NK-92 (cell line): ENCODE results near the gene SECTM1.

ENCODE experiments used
- DNase-seq: peaks from one replicate; lab custom pipeline; 2025; ENCODE audit not compliant: unreplicated experiment; lab: John Stamatoyannopoulos, UW

Gene SECTM1

GRCh38 chr17:82317394-82318168, 16.0 kb downstream of the SECTM1 start, which contains the start of gene CD7:
TSS of gene CD7 (minus strand) at chr17:82317608. CDS start at chr17:82317495, 113 bp downstream.
- no peak for DNase-seq

DNA sequence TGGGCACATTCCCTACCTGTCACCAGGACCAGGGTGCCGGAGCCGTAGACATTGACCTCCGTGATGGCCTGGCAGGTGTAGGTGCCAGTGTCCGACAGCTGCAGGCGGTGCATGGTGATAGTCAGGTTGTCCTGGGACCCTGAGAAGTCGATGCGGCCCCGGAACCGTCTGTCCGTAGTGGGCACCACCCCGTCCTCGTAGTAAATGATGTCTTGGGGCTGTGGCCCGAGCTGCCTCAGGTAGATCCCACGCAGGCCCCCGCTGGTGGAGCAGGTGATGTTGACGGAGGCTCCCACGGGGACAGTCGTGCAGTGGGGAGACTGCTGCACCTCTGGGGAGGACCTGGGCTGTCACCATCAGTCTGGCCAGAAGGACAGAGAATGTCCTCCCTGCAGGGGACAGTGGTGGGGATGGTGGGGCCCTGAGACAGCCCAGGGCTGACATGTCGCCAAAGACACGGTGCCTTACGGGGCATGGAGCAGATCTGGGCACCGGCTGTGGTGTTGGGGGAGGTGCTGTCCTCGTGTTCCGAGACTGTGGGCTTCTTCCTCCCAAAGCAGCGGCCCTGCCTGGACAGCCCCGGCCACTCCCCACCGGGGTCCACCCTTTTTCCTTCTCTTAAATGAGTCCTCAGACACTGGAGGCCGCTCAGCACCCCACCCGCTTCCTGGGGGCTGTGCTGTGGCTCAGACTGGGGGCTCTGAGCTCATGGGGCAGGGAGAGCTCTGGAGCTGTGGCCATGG, 16.7 kb downstream of the SECTM1 start:
- DNase-seq = no peak

DNA sequence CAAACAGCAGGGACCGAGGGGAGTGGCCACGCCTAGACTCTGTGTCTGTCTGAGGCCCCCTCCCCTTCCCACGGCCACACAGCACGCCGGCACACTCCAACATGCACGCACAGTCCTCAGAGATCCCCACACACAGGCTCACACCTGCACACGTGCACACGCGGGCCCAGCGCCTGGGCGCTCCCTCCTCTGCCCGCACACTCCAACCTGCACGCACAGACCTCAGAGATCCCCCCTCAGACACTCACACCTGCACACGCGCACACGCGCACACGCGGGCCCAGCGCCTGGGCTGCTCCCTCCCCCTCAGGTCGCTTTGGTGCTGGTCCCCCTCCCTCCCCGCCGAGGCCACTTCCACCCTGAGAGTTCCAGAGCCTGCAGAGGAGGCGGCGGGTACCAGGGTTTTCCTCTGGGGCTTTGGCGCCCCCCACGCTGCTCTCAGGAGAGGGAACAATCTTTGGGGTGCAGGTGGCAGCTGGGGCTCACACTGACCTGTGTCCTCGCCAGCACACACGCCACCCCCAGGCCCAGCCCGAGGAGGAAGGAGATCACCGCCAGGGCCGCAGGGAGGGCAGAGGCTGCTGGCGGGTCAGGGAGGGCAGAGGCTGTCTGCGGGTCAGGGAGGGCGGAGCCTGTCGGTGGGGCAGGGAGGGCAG, 17.7 kb downstream of the SECTM1 start:
- DNase-seq = no peak

GRCh38 chr17:82314727-82315605, 18.6 kb downstream of the SECTM1 start:
- no peak for DNase-seq

- no peak for DNase-seq
These were observed 19.4 kb downstream of the SECTM1 start for GRCh38 chr17:82314012-82314726.

- DNase-seq = no peak
These were observed 20.2 kb downstream of the SECTM1 start for GRCh38 chr17:82313195-82314011.

GRCh38 chr17:82311971-82312370, 21.6 kb downstream of the SECTM1 start:
- DNase-seq = no peak

DNA sequence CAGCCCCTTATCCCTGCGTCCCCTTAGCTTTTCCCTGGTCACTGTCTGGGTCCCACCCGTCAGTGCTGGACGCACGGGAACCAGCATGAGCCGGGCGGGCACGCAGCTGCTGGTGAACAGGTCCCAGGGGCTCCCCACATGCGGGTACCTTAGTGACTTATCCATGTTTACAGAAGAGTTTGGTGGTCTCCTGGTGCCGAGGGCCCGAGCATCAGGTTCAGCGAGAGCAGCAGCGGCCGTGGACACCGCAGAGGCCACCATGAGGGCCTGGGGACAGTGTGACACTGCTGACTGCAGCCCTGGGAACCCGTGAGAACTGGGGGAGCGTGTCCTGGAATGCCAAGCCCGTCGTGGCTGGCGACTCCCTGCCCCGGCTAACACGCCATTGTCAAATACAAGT, 22.7 kb downstream of the SECTM1 start:
- DNase-seq = no peak

DNA sequence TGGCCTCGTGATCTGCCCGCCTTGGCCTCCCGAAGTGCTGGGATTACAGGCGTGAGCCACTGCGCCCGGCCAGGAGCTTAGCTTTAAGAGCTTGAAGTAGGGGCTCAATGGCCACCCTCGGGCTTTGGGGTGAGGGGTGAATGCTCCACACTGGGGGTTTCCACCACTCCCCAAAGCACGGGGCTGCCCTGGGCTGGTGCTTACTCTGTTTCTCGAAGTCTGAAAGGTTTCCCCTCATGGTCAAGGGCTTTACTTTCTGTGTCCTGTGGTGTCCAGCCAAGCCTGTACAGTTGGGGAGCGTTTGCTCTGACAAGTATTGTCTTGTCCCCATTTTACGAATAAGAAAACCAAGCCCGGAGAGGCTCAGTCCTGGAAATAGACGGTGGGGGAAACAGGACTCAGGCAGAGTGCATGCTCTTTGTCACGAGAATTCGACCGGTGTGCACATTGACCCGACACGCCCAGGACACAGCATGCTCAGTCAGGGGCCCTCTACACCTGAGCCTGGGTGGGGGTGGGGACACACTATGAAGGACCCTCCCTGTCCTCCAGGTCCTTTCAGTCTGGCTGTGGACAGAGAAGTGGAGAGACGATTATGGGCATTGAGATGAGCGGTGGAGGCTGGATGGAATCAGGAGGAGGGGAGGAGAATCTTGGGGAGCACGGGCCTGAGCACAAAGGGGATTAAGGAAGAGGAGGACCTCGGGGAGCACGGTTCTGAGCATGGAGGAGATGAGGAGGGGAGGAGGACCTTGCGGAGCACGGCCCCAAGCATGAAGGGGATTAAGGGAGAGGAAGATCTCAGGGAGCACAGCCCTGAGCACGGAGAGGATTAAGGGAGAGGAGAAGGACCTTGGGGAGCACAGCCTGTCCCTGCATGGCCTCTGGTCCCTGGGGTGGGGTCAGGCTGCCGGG, 23.7 kb downstream of the SECTM1 start:
- no peak for DNase-seq

DNA sequence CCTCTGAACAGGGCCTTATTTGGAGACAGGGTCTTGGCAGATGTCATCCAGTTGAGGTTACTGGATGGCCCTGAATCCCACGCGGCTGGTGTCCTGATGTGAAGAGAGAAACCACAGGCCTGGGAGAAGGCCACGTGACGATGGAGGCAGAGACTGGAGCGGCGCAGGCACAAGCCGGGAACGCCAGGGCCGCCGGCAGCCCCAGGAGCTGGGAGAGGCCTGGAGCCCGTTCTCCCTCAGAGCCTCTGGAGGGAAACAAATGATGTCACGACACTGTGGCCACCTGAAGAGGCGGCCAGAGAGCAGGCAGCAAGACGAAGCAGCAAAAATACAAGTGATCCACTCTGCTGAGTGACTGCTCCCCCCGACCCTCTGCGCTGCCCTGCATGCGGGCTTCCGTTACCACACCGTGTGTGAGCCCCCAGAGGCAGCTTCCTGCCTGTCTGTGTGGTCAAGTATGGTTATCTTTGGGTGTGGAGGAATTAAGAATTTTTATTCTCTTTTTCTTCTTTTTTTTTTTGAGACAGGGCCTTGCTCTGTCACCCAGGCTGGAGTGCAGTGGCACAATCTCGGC, 27.8 kb downstream of the SECTM1 start:
- no peak for DNase-seq

DNA sequence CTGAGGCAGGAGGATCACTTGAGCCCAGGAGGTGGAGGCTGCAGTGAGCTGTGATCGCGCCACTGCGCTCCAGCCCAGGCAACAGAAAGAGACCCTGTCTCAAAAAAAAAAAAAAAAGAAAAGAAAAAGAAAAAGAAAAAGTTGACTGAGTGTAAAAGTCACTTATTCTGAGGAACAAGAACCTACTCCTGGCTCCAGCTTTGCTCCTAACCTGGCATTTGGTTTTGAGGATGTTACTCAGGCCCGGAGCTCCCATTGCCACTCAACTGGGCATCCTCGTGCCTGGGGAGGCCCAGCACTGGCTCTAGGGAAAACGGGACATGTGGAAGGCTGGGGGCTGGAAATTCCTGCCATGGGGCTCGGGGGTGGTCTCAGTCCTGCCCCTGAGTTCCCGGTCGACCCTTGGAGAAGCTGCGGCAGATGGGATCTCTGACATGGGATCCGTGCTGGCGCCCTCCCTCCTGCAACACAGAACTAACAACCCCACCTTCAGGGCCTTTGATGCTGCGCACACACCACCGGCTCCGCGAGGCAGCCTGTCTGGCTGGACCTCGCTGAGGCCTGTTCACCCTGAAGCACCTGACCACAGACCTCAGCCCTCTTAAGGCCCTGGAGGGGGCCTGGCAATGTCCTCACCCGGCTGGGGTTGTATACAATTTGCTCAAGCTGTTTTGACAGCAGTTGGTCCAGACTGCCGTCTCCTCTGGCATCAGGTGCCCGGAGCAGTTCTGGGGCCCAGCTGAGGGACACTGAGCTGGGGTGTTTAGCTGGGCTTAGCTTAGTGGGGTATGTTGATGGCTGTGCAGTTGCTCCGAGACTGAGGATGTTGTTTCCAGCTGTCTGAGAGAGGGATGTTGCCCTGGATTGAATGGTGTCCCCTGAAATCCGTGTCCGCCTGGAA, 28.5 kb downstream of the SECTM1 start:
- DNase-seq = no peak

DNA sequence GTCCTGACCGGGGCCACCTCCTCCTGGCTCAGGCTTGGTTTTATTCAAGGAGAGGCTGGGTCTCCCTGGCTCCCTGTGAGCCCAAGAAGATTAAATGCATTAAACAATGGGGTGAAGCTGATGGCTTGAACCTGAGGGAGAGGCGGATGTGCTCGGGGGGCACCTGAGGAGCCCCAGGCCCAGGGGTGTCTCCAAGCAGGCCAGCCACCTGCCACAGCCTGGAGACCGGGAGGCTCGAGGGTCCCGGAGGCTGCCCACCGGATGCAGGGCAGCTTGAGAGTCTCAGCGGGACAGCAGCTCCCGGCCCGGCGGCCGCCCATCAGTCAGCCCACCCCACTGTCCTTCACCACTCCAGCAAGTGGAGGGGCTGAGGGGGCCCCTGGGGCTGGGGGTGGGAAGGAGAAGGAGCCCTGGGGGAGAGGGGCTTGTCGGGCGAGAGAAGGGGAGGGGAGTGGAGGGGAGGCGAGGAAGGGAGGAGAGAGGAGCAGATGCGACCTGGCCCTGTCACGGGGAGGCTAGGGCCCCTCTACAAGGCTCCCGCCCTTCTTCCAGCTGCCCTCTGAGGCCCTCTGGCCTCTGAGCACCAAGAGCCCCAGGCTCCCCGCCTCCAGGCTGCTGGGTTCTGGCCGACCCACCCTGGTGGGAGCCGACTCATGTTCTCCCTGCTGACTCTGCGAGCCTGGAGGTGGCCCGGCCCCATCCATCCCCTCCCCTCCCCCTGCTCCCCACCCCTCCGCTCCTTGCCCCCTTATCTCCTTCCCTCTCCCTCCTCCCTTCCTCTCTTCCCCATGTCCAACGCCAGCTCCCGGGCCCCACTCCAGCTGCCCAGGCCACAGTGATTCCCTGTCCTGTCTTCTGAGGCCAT, 29.4 kb downstream of the SECTM1 start:
- DNase-seq = no peak

GRCh38 chr17:82302991-82303943, 30.3 kb downstream of the SECTM1 start:
- DNase-seq = no peak

DNA sequence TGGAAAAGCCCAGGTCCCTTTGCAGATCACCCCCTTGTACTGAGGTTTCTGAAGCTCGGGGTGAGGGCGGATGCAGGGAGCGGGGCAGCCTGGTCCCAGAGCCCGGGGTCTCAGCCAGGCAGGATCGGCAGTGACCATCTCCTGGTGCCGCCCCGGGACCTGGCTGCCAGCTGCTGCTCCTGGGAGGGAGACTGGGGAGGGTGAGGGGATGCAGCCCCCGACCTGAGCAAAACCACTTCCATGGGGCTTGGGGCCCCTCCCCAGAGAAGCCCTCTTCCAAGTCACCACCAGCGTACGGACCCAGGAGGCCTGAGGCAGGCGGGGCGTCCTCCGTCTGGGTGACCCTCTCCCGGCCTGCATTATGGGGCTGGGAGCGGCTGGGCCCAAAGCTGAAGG, 31.0 kb downstream of the SECTM1 start:
- DNase-seq = no peak
